Measurements from ENCODE around the gene SLC44A2.

Gene SLC44A2

GRCh38 chr19:10625003-10625761 is at the start of gene SLC44A2:
Gene SLC44A2 (plus strand): TSS chr19:10625553. CDS start chr19:10625634, 81 bp downstream.
- DNase-seq = peak; percentile 66

- no peak for DNase-seq
Measured at GRCh38 chr19:10577951-10578350, 47.4 kb upstream of the SLC44A2 start.

GRCh38 chr19:10580979-10581631 is 44.2 kb upstream of the SLC44A2 start:
- peak; percentile 89 for DNase-seq

GRCh38 chr19:10582091-10582490 is 43.3 kb upstream of the SLC44A2 start:
- no peak for DNase-seq

GRCh38 chr19:10583036-10583776 is 42.1 kb upstream of the SLC44A2 start:
- DNase-seq = no peak

GRCh38 chr19:10586396-10586795 is 39.0 kb upstream of the SLC44A2 start:
- no peak for DNase-seq

- no peak for DNase-seq
Measured at GRCh38 chr19:10587022-10587838, 38.1 kb upstream of the SLC44A2 start, which contains the start of gene AP1M2. Gene AP1M2 (minus strand): TSS chr19:10587312. CDS start chr19:10587231, 81 bp downstream.

GRCh38 chr19:10587839-10588150 is 37.6 kb upstream of the SLC44A2 start:
- DNase-seq = no peak

- DNase-seq = no peak
Measured at GRCh38 chr19:10593148-10593547, 32.2 kb upstream of the SLC44A2 start.

- no peak for DNase-seq
Measured at GRCh38 chr19:10593820-10594637, 31.3 kb upstream of the SLC44A2 start.

- DNase-seq = no peak
Measured at GRCh38 chr19:10600149-10600548, 25.2 kb upstream of the SLC44A2 start.

- no peak for DNase-seq
Measured at GRCh38 chr19:10601999-10602329, 23.4 kb upstream of the SLC44A2 start.

GRCh38 chr19:10602330-10603083 is 22.8 kb upstream of the SLC44A2 start:
- peak; percentile 89 for DNase-seq

GRCh38 chr19:10603084-10603872 is 22.1 kb upstream of the SLC44A2 start:
- no peak for DNase-seq

GRCh38 chr19:10603873-10604459 is 21.4 kb upstream of the SLC44A2 start:
- DNase-seq = no peak

- no peak for DNase-seq
Measured at GRCh38 chr19:10604460-10604980, 20.8 kb upstream of the SLC44A2 start.

GRCh38 chr19:10611907-10612306 is 13.4 kb upstream of the SLC44A2 start:
- no peak for DNase-seq

- no peak for DNase-seq
Measured at GRCh38 chr19:10612499-10613119, 12.7 kb upstream of the SLC44A2 start.

GRCh38 chr19:10615429-10616023 is 9.8 kb upstream of the SLC44A2 start:
- DNase-seq = no peak

Measured in retina (tissue), 1 donor.